Measurements from ENCODE around the gene HOMER1. TPM values are rescaled to one million over a fixed set of nuclear protein-coding genes. Genes with fewer than 3 reads are reported as not detected.

The HOMER1 gene
- total RNA-seq, 4 donors from 2014 or later = 3.1 to 80.5 (median 11.4) TPM

GRCh38 chr5:79459626-79460025 lies 54.3 kb downstream of the HOMER1 start:
- no peak for DNase-seq (ENCODE audit: low spot score)
- no peak for ATAC-seq (ENCODE audit: low FRiP score)
- TF ChIP-seq CTCF (IDR thresholded peaks at IDR 0.05) = no peak

- ATAC-seq (ENCODE audit: low FRiP score) (no peak), DNase-seq (ENCODE audit: low spot score) (no peak)
- TF ChIP-seq CTCF (IDR thresholded peaks at IDR 0.05) = no peak
Measured at GRCh38 chr5:79456890-79457583, 56.9 kb downstream of the HOMER1 start.

GRCh38 chr5:79456400-79456799 lies 57.5 kb downstream of the HOMER1 start:
- no peak for TF ChIP-seq CTCF (IDR thresholded peaks at IDR 0.05)

GRCh38 chr5:79454043-79454442 lies 59.9 kb downstream of the HOMER1 start:
- DNase-seq (ENCODE audit: low spot score) = no peak

More at GRCh38 chr5:79456400-79456799, 57.5 kb downstream of the HOMER1 start:
- DNase-seq (ENCODE audit: low spot score) (no peak), ATAC-seq (ENCODE audit: low FRiP score) (no peak)

GRCh38 chr5:79448336-79448735 lies 65.6 kb downstream of the HOMER1 start:
- TF ChIP-seq CTCF (IDR thresholded peaks at IDR 0.05) = no peak
- ATAC-seq (ENCODE audit: low FRiP score) = no peak

More at GRCh38 chr5:79454043-79454442, 59.9 kb downstream of the HOMER1 start:
- ATAC-seq (ENCODE audit: low FRiP score) = no peak
- TF ChIP-seq CTCF (IDR thresholded peaks at IDR 0.05) = no peak

GRCh38 chr5:79436821-79437220 lies 77.1 kb downstream of the HOMER1 start:
- DNase-seq (ENCODE audit: low spot score) = no peak
- TF ChIP-seq CTCF (IDR thresholded peaks at IDR 0.05) = no peak
- ATAC-seq (ENCODE audit: low FRiP score) = no peak

More at GRCh38 chr5:79448336-79448735, 65.6 kb downstream of the HOMER1 start:
- DNase-seq (ENCODE audit: low spot score) = no peak

- no peak for DNase-seq (ENCODE audit: low spot score)
- TF ChIP-seq CTCF (IDR thresholded peaks at IDR 0.05) = no peak
- peak; percentile 48 for ATAC-seq (ENCODE audit: low FRiP score)
Measured at GRCh38 chr5:79436224-79436623, 77.7 kb downstream of the HOMER1 start.

Data from omental fat pad (tissue), 4 donors.